Right lobe of liver (tissue), 4 donors: ENCODE results near the gene CORO2B.

Source experiments
- CTCF ChIP-seq, 4 donors: fragments of 200-600 bp in 3 of 4; fragments of 450-650 bp in 1 of 4; IDR thresholded peaks; one replicate each; pipeline versions ENCODE4 v1.5.1 to v1.8.0; 2016 to 2022; ENCODE audit warnings: antibody characterized with exemption in 4 of 4, mild to moderate bottlenecking in 2 of 4
- POLR2A ChIP-seq: fragments of 450-650 bp; IDR thresholded peaks from one replicate; pipeline ENCODE4 v1.6.1; 2017; ENCODE audit warnings: antibody characterized with exemption, mild to moderate bottlenecking
- donor health status: DM: no; HTN: no; CAD: no.
- donor health status: DM: no; HTN: no; CAD: no.
- donor health status: DM: no; HTN: yes; CAD: no.

- no peak for TF ChIP-seq CTCF (IDR thresholded peaks at IDR 0.05)
- no peak for TF ChIP-seq POLR2A
Measured at GRCh38 chr15:68667800-68668625, 89.2 kb downstream of the CORO2B start.
